ENCODE measurements around the gene SND1. TPM values are rescaled to one million over a fixed set of nuclear protein-coding genes. Genes with fewer than 3 reads are reported as not detected.

The SND1 gene
- total RNA-seq, 1 experiment from 2014 or later: 218 TPM

- Histone ChIP-seq H4K20me1 (ENCODE audit: control insufficient read depth, insufficient read depth, insufficient read length) (no peaks in the 10 kb centered on the region), H3K4me2 (ENCODE audit: insufficient read depth, insufficient read length, low read length) (no peak overlapping the region), H3K9me3 (ENCODE audit: control insufficient read depth, low read depth, low read length) (no peaks in the 10 kb centered on the region)
These were observed 373.8 kb downstream of the SND1 start for GRCh38 chr7:128025819-128026218.

More at GRCh38 chr7:128025819-128026218, 373.8 kb downstream of the SND1 start:
- H3K4me1 ChIP-seq (ENCODE audit: insufficient read depth, low read length): peaks cover 6% of the 10 kb centered on the region; the same call in 1 of the 2 replicates
- H3K36me3 Mint-ChIP-seq (ENCODE audit: insufficient read depth in 1 of 3, low read depth in 3 of 3): peaks cover 11 to 22% (median 18%) of the 10 kb centered on the region in 3 experiments
- H2AK5ac ChIP-seq (ENCODE audit: insufficient read length, low read length): no peak overlapping the region
- no peak overlapping the region for H3K27ac Mint-ChIP-seq
- no peaks in the 10 kb centered on the region for H3K27me3 ChIP-seq (ENCODE audit: insufficient read depth, low read length)
- H3K4ac ChIP-seq (ENCODE audit: low read depth, low read length): no peak overlapping the region
- H3K9me3 Mint-ChIP-seq: no peaks in the 10 kb centered on the region; a peak in 2 of 5 replicates
- no peak overlapping the region for H3K23ac ChIP-seq (ENCODE audit: insufficient read length, low read depth, low read length)
- no peak overlapping the region for H3K14ac ChIP-seq (ENCODE audit: insufficient read depth, low read length)
- no peak overlapping the region for H4K8ac ChIP-seq (replicated peaks; ENCODE audit: insufficient read length, low read depth, low read length)
- no peak overlapping the region for H2BK20ac ChIP-seq (ENCODE audit: low read depth, low read length, poor library complexity, severe bottlenecking)
- no peaks in the 10 kb centered on the region; the same call in 1 of the 2 replicates for H3K79me2 ChIP-seq (ENCODE audit: insufficient read depth, low read length)
- H2BK5ac ChIP-seq (ENCODE audit: insufficient read length, low read length): no peak overlapping the region
- DNase-seq: no peak
- H2BK120ac ChIP-seq (ENCODE audit: low read depth, low read length, poor library complexity, severe bottlenecking): no peak overlapping the region
- H3T11ph ChIP-seq (ENCODE audit: low read length): no peak overlapping the region
- H3K27ac ChIP-seq (ENCODE audit: insufficient read length, low read depth, low read length): no peak overlapping the region
- no peak overlapping the region for H3K4me3 Mint-ChIP-seq
- H4K91ac ChIP-seq (ENCODE audit: insufficient read length, low read depth, low read length): no peak overlapping the region
- TF ChIP-seq CTCF (conservative IDR thresholded peaks at IDR 0.05): no peak
- no CpG with 5 or more reads among the region's 2 CpGs for WGBS (ENCODE audit: extremely low coverage, insufficient read length, low lambda C conversion rate)
- H3K18ac ChIP-seq (ENCODE audit: insufficient read length, low read depth, low read length): no peak overlapping the region
- no peaks in the 10 kb centered on the region for H3K79me1 ChIP-seq (ENCODE audit: insufficient read depth, low read depth, low read length, poor library complexity, severe bottlenecking)
- H2BK12ac ChIP-seq (ENCODE audit: insufficient read length, low read depth, low read length): no peak overlapping the region
- no peak overlapping the region for H3K9ac ChIP-seq (ENCODE audit: extremely low read depth, insufficient read length, low read length)
- H2BK15ac ChIP-seq (ENCODE audit: low read depth, low read length): no peak overlapping the region
- no peak overlapping the region for H4K5ac ChIP-seq (ENCODE audit: insufficient read length, low read depth, low read length)
- peaks cover 37 to 58% of the 10 kb centered on the region in 2 experiments for H3K4me1 Mint-ChIP-seq
- H3K27me3 Mint-ChIP-seq (ENCODE audit: low read depth): peaks cover 23% of the 10 kb centered on the region
- no peak overlapping the region for H3K56ac ChIP-seq (ENCODE audit: insufficient read length, low read depth, low read length)
- H3K23me2 ChIP-seq (ENCODE audit: insufficient read length, low read depth, low read length, poor library complexity, severe bottlenecking): peaks cover 12% of the 10 kb centered on the region
- H2AFZ ChIP-seq (ENCODE audit: low read length): no peak overlapping the region

Measured in H9 (cell line).